A673 (cell line): ENCODE data around the gene EXOG. TPM values are rescaled to one million over a fixed set of nuclear protein-coding genes. Genes with fewer than 3 reads are reported as not detected.

Experiments
- BruUV-seq: library from RNA; stranded (reverse); fragments of 400-500 nt; replicated peaks from 2 replicates; lab custom pipeline; 2021; lab: Mats Ljungman, UMichigan
- CTCF ChIA-PET: fragments of 300-600 bp; sonication (Branson Sonifier 250); formaldehyde crosslinking; loops from one replicate; lab custom pipeline; 2022; ENCODE audit warnings: antibody characterized with exemption; lab: Charles Lee
- POLR2A ChIA-PET: fragments of 300-600 bp; sonication (Branson Sonifier 250); formaldehyde crosslinking; loops from one replicate; lab custom pipeline; 2022; ENCODE audit warnings: antibody characterized with exemption; ENCODE audit not compliant: low non-redundant PET; lab: Charles Lee
- DNase-seq: peaks from one replicate; pipeline ENCODE4 v3.0.0-alpha.2; 2015; ENCODE audit warnings: low spot score
- H3K27ac ChIP-seq: fragments of 200-600 bp; sonication (generic); 2 replicates; pipeline ENCODE4 v1.5.1; 2016; ENCODE audit warnings: mixed run types, low read depth, mild to moderate bottlenecking, mixed read lengths, antibody characterized with exemption, low read length; ENCODE audit not compliant: poor library complexity, severe bottlenecking
- H3K27me3 ChIP-seq: fragments of 200-600 bp; sonication (generic); replicated peaks from 2 replicates; pipeline ENCODE4 v1.6.1; 2017; ENCODE audit warnings: mixed run types, low read depth, mild to moderate bottlenecking, mixed read lengths, antibody characterized with exemption, low read length; ENCODE audit not compliant: insufficient read depth, poor library complexity
- H3K36me3 ChIP-seq: fragments of 200-600 bp; sonication (generic); 2 replicates; pipeline ENCODE4 v1.6.1; 2016; ENCODE audit warnings: mixed run types, mild to moderate bottlenecking, mixed read lengths, antibody characterized with exemption, low read length; ENCODE audit not compliant: insufficient read depth, poor library complexity, severe bottlenecking
- H3K4me1 ChIP-seq: fragments of 200-600 bp; sonication (generic); 2 replicates; pipeline ENCODE4 v1.6.1; 2017; ENCODE audit warnings: mixed run types, mild to moderate bottlenecking, mixed read lengths, antibody characterized with exemption, low read length; ENCODE audit not compliant: insufficient read depth, poor library complexity, severe bottlenecking
- H3K4me3 ChIP-seq: fragments of 200-600 bp; sonication (generic); 2 replicates; pipeline ENCODE4 v1.5.1; 2016; ENCODE audit warnings: low read depth, mixed run types, mild to moderate bottlenecking, mixed read lengths, low read length; ENCODE audit not compliant: poor library complexity, severe bottlenecking
- H3K9me3 ChIP-seq: fragments of 200-600 bp; sonication (generic); 2 replicates; pipeline ENCODE4 v1.6.1; 2016; ENCODE audit warnings: mixed run types, low read depth, mild to moderate bottlenecking, mixed read lengths, antibody characterized with exemption, low read length; ENCODE audit not compliant: poor library complexity, severe bottlenecking
- CTCF ChIP-seq: fragments of 300-800, 200-600 bp; sonication (generic); conservative IDR thresholded peaks from 2 replicates; pipeline ENCODE4 v1.5.1; 2017; ENCODE audit warnings: low read depth, mild to moderate bottlenecking, antibody characterized with exemption, low read length, moderate library complexity, mixed read lengths
- EZH2 ChIP-seq: fragments of 200-600 bp; sonication (generic); IDR thresholded peaks from 2 replicates; pipeline ENCODE4 v1.6.1; 2017; ENCODE audit warnings: borderline replicate concordance, low read depth, mild to moderate bottlenecking, mixed read lengths, antibody characterized with exemption, low read length; ENCODE audit not compliant: poor library complexity, severe bottlenecking
- intact Hi-C: fragments of 100-400 bp; cut with micrococcal nuclease; formaldehyde crosslinking; loops from one replicate; pipeline ENCODE4 v1.10.0; 2022; ENCODE audit not compliant: unreplicated experiment
- total RNA-seq: library from RNA; stranded (reverse); gene quantifications from 2 replicates; pipeline ENCODE4 v1.2.3, GENCODE V29; 2021

Gene EXOG
- total RNA-seq, 1 experiment from 2014 or later = 12.4 TPM

- H3K9me3 ChIP-seq = no peaks in the 10 kb centered on the region
- H3K36me3 ChIP-seq = no peaks in the 10 kb centered on the region
- no peak for TF ChIP-seq CTCF
- no peak for TF ChIP-seq EZH2
- no peak overlapping the region for H3K4me3 ChIP-seq
- no peaks in the 10 kb centered on the region for H3K4me1 ChIP-seq
- intact Hi-C loops = no loop called here
- no peak for DNase-seq
- ChIA-PET CTCF (no interaction called here), POLR2A (no interaction called here)
- BruUV-seq = no TSS peak
- no peaks in the 10 kb centered on the region for H3K27me3 ChIP-seq
- no peak overlapping the region for H3K27ac ChIP-seq
These were observed 66.4 kb downstream of the EXOG start for GRCh38 chr3:38562467-38562925.

- Histone ChIP-seq H3K4me3 (no peak overlapping the region), H3K36me3 (no peaks in the 10 kb centered on the region), H3K4me1 (no peaks in the 10 kb centered on the region), H3K27me3 (no peaks in the 10 kb centered on the region), H3K27ac (no peak overlapping the region), H3K9me3 (no peaks in the 10 kb centered on the region)
- no TSS peak for BruUV-seq
- no peak for DNase-seq
- intact Hi-C loops = no loop called here
- POLR2A ChIA-PET = no interaction called here
- CTCF ChIA-PET = no interaction called here
- TF ChIP-seq EZH2 (no peak), CTCF (no peak)
These were observed 67.1 kb downstream of the EXOG start for GRCh38 chr3:38563070-38563885.

GRCh38 chr3:38563886-38564270, 67.7 kb downstream of the EXOG start:
- Histone ChIP-seq H3K4me3 (no peak overlapping the region), H3K4me1 (no peaks in the 10 kb centered on the region), H3K27ac (no peak overlapping the region), H3K36me3 (no peaks in the 10 kb centered on the region), H3K27me3 (no peaks in the 10 kb centered on the region), H3K9me3 (no peaks in the 10 kb centered on the region)
- TF ChIP-seq CTCF = no peak
- TF ChIP-seq EZH2 = no peak
- no peak for DNase-seq
- BruUV-seq = no TSS peak
- intact Hi-C loops = no loop called here
- ChIA-PET CTCF (no interaction called here), POLR2A (no interaction called here)
